ENCODE data around the gene ZDHHC11B.

DNA sequence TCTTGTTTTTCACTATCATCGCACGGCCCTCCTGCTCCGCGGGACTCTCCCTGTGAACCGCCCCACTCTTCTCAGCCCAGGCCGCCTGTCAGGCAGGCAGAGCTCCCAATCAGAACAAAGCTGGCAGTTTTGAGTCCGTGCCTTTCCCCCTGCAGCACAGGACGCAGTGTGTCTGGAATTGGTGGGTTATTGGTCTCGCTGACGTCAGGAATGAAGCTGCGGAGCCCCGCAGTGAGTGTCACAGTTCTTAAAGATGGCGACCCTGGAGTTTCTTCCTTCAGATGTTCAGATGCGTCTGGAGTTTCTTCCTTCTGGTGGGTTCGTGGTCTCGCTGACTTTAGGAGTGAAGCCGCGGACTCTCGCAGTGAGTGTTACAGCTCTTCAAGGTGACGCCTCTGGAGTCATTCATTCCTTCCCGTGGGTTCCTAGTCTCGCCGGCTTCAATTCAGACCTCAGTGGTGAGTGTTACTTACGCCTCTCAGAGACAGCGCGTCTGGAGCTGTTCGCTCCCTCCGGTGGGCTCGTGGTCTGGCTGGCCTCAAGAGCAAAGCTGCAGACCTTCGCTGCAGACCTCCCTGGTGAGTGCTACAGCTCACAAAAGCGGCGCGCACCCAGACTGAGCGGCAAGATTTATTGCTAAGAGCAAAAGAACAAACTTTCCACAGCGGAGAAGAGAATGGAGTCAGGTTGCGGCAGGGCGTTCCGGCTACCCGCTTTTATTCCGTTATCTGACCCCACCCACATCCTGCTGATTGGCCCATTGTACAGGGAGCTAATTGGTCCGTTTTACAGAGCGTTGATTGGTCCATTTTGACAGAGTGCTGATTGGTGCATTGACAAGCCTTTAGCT, 7.4 kb downstream of the ZDHHC11B start:
- TF ChIP-seq, protein P1, sequence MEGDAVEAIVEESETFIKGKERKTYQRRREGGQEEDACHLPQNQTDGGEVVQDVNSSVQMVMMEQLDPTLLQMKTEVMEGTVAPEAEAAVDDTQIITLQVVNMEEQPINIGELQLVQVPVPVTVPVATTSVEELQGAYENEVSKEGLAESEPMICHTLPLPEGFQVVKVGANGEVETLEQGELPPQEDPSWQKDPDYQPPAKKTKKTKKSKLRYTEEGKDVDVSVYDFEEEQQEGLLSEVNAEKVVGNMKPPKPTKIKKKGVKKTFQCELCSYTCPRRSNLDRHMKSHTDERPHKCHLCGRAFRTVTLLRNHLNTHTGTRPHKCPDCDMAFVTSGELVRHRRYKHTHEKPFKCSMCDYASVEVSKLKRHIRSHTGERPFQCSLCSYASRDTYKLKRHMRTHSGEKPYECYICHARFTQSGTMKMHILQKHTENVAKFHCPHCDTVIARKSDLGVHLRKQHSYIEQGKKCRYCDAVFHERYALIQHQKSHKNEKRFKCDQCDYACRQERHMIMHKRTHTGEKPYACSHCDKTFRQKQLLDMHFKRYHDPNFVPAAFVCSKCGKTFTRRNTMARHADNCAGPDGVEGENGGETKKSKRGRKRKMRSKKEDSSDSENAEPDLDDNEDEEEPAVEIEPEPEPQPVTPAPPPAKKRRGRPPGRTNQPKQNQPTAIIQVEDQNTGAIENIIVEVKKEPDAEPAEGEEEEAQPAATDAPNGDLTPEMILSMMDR (IDR thresholded peaks at IDR 0.05) = no peak
- TF ChIP-seq EZH2 (IDR thresholded peaks at IDR 0.05) = no peak

Measured in neural progenitor cell (in vitro differentiated cells).